Transverse colon (tissue), 4 donors: ENCODE results near the gene TECPR1. TPM values are rescaled to one million over a fixed set of nuclear protein-coding genes. Genes with fewer than 3 reads are reported as not detected.

Experiments used
- DNase-seq: peaks from one replicate; pipeline ENCODE4 v3.0.0-alpha.2; 2019
- H3K27ac ChIP-seq, 4 donors: fragments of 200-600 bp; sonication (generic); 2 replicates each; pipeline ENCODE4 v1.5.1; 2016 to 2018; ENCODE audit warnings: inconsistent platforms in 4 of 4
- H3K27me3 ChIP-seq: fragments of 200-600 bp; sonication (generic); 2 replicates; pipeline ENCODE4 v1.5.1; 2017; ENCODE audit warnings: inconsistent platforms
- H3K36me3 ChIP-seq, 4 donors: fragments of 200-600 bp; sonication (generic); 2 replicates each; pipeline ENCODE4 v1.5.1; 2017 to 2019; ENCODE audit warnings: inconsistent platforms in 4 of 4
- H3K4me1 ChIP-seq, 4 donors: fragments of 200-600 bp; sonication (generic); 2 replicates each; pipeline ENCODE4 v1.5.1; 2017 to 2020; ENCODE audit warnings: inconsistent platforms in 4 of 4
- H3K4me3 ChIP-seq, 4 donors: fragments of 200-600 bp; sonication (generic); 1 replicate in 1 of 4; 2 replicates in 3 of 4; pipeline versions ENCODE4 v1.5.1 to v1.6.1; 2017 to 2019; ENCODE audit warnings: inconsistent platforms in 4 of 4
- H3K9me3 ChIP-seq, 2 donors: fragments of 200-600 bp; sonication (generic); 2 replicates each; pipeline ENCODE4 v1.5.1; 2017 to 2019; ENCODE audit warnings: inconsistent platforms in 2 of 2
- EP300 ChIP-seq: sonication (generic); formaldehyde crosslinking; IDR thresholded peaks from one replicate; pipeline ENCODE4 v1.6.1; 2017; ENCODE audit warnings: antibody characterized with exemption, low read depth
- POLR2A ChIP-seq: fragments of 450-650 bp; IDR thresholded peaks from one replicate; pipeline ENCODE4 v1.6.1; 2016; ENCODE audit warnings: antibody characterized with exemption, mild to moderate bottlenecking, moderate library complexity
- POLR2AphosphoS5 ChIP-seq, 3 donors: sonication (generic); formaldehyde crosslinking; IDR thresholded peaks; one replicate each; pipeline ENCODE4 v1.6.1; 2016; ENCODE audit warnings: antibody characterized with exemption in 3 of 3
- WGBS, 2 donors: methylation state at CpG; one replicate each; pipeline ENCODE4 v1.1.5; 2018; ENCODE audit warnings: low coverage in 1 of 2; 5-methylcytosine and 5-hydroxymethylcytosine counted together
- in situ Hi-C, 4 donors: fragments of 200-750 bp; cut with MboI; loops; one replicate each; pipeline versions ENCODE4 v1.15.0 to v1.15.1; 2017; ENCODE audit warnings: low sequenced_read_pairs in 3 of 4, low pct_ligation_motif_present in 1 of 4, low pct_unique_long_range_greater_than_20kb in 1 of 4
- intact Hi-C: fragments of 100-400 bp; cut with DNase I; formaldehyde crosslinking; loops from one replicate; pipeline ENCODE4 v1.15.1; 2023; ENCODE audit warnings: low total_unique reads
- total RNA-seq, 4 donors: library from RNA; depleted of rRNA; stranded (reverse); fragments of >200 nt; gene quantifications; one replicate each; pipeline ENCODE4 v1.1.0, GENCODE V29; 2016
- TF ChIP-seq, protein P1 (sequence below), 5 experiments: fragments of 200-600 bp in 3 of 5; fragments of 450-650 bp in 2 of 5; sonication (generic) in 3 of 5; IDR thresholded peaks; 1 replicate in 2 of 5; 2 replicates in 3 of 5; pipeline ENCODE4 v1.5.1; 2016 to 2017; ENCODE audit warnings: antibody characterized with exemption in 5 of 5, inconsistent platforms in 3 of 5, mild to moderate bottlenecking in 2 of 5, moderate library complexity in 1 of 5

TECPR1 gene
- total RNA-seq, 4 donors from 2014 or later: 23.1 to 43.0 (median 28.8) TPM

GRCh38 chr7:98244871-98245270 is 7.2 kb downstream of the TECPR1 start:
- 96 to 100% methylated on average over 1 to 14 of the region's 14 CpGs for WGBS, 2 donors
- in situ Hi-C loops: no loop called here
- no peaks in the 10 kb centered on the region for H3K9me3 ChIP-seq
- no peak overlapping the region for H3K27ac ChIP-seq
- intact Hi-C loops: no loop called here
- no peak for DNase-seq
- peaks cover 0 to 13% (median 1%) of the 10 kb centered on the region in 4 donors for H3K4me1 ChIP-seq
- H3K4me3 ChIP-seq: no peak overlapping the region
- TF ChIP-seq POLR2AphosphoS5 (IDR thresholded peaks at IDR 0.05) (no peak), POLR2A (no peak), EP300 (no peak)
- TF ChIP-seq, protein P1, sequence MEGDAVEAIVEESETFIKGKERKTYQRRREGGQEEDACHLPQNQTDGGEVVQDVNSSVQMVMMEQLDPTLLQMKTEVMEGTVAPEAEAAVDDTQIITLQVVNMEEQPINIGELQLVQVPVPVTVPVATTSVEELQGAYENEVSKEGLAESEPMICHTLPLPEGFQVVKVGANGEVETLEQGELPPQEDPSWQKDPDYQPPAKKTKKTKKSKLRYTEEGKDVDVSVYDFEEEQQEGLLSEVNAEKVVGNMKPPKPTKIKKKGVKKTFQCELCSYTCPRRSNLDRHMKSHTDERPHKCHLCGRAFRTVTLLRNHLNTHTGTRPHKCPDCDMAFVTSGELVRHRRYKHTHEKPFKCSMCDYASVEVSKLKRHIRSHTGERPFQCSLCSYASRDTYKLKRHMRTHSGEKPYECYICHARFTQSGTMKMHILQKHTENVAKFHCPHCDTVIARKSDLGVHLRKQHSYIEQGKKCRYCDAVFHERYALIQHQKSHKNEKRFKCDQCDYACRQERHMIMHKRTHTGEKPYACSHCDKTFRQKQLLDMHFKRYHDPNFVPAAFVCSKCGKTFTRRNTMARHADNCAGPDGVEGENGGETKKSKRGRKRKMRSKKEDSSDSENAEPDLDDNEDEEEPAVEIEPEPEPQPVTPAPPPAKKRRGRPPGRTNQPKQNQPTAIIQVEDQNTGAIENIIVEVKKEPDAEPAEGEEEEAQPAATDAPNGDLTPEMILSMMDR (IDR thresholded peaks at IDR 0.05): no peak
- no peaks in the 10 kb centered on the region for H3K36me3 ChIP-seq
- no peaks in the 10 kb centered on the region for H3K27me3 ChIP-seq

GRCh38 chr7:98242934-98243333 is 9.1 kb downstream of the TECPR1 start:
- H3K9me3 ChIP-seq: no peaks in the 10 kb centered on the region
- H3K4me1 ChIP-seq: no peaks in the 10 kb centered on the region
- no peak overlapping the region for H3K4me3 ChIP-seq
- in situ Hi-C loops: no loop called here
- H3K27me3 ChIP-seq: no peaks in the 10 kb centered on the region
- no peak for DNase-seq
- TF ChIP-seq, protein P1 (IDR thresholded peaks at IDR 0.05): no peak
- TF ChIP-seq EP300 (no peak), POLR2A (no peak), POLR2AphosphoS5 (IDR thresholded peaks at IDR 0.05) (no peak)
- no peak overlapping the region for H3K27ac ChIP-seq
- intact Hi-C loops: no loop called here
- WGBS, 2 donors: 87 to 100% methylated on average over 3 to 4 of the region's 4 CpGs
- no peaks in the 10 kb centered on the region for H3K36me3 ChIP-seq

- intact Hi-C loops: no loop called here
- Histone ChIP-seq H3K27ac (no peak overlapping the region), H3K4me3 (no peak overlapping the region), H3K9me3 (no peaks in the 10 kb centered on the region), H3K27me3 (no peaks in the 10 kb centered on the region), H3K36me3 (no peaks in the 10 kb centered on the region), H3K4me1 (no peaks in the 10 kb centered on the region)
- TF ChIP-seq, protein P1 (IDR thresholded peaks at IDR 0.05): no peak
- TF ChIP-seq POLR2A (no peak), POLR2AphosphoS5 (IDR thresholded peaks at IDR 0.05) (no peak), EP300 (no peak)
- in situ Hi-C loops: no loop called here
- 71 to 91% methylated on average over 1 of the region's 1 CpG for WGBS, 2 donors
- DNase-seq: no peak
Observed at GRCh38 chr7:98242342-98242741, 9.7 kb downstream of the TECPR1 start.

DNA sequence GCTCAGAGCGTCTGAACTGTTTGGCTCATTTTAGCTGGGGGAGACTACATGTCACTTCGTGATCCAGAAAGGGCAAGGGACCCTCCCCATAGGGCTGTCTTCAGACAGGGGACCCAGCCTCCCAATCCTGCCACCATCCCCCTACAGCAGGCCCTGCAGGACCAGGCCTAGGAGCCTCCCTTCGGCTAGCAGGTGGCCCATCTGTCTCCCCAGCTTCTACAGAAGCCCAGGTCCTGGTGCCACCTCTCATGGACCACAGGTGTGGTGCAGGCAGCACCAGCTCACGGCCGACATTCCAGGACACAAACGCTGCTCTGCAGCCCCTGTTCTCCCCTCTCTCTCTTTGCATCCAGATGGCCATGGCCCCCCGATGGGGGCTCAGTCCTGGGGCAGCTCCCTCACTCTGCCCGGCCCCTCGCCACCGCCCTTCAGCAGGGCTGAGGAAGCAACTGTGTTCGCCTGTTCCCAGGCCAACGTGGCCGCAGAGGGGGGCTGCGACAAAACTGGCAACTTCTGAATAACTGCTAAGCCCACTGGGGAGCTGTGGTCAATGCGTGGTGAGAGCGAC is 10.3 kb downstream of the TECPR1 start:
- H3K27ac ChIP-seq: no peak overlapping the region
- H3K36me3 ChIP-seq: no peaks in the 10 kb centered on the region
- intact Hi-C loops (no loop called here), in situ Hi-C loops (no loop called here)
- H3K9me3 ChIP-seq: no peaks in the 10 kb centered on the region
- TF ChIP-seq, protein P1 (IDR thresholded peaks at IDR 0.05): no peak
- TF ChIP-seq EP300 (no peak), POLR2A (no peak), POLR2AphosphoS5 (IDR thresholded peaks at IDR 0.05) (no peak)
- H3K4me1 ChIP-seq: no peaks in the 10 kb centered on the region
- no peak overlapping the region for H3K4me3 ChIP-seq
- H3K27me3 ChIP-seq: no peaks in the 10 kb centered on the region
- 87% methylated on average over 16 of the region's 16 CpGs; no CpG with 5 or more reads in 1 of the 2 donors for WGBS, 2 donors
- no peak for DNase-seq
